Stomach (tissue), 9 donors: Measurements from ENCODE around the gene NYAP1. TPM values are rescaled to one million over a fixed set of nuclear protein-coding genes. Genes with fewer than 3 reads are reported as not detected.

Experiments
- DNase-seq, 2 donors: peaks; one replicate each; pipeline versions ENCODE4 v3.0.0 to v3.0.0-alpha.2; 2013 to 2019
- H3K27ac ChIP-seq, 5 donors: fragments of 200-600 bp in 4 of 5; sonication (generic) in 4 of 5; one replicate each; pipeline ENCODE4 v1.5.1; 2013 to 2019; ENCODE audit warnings: mild to moderate bottlenecking in 1 of 5, moderate library complexity in 1 of 5
- H3K27me3 ChIP-seq, 3 donors: fragments of 200-600 bp; sonication (generic); one replicate each; pipeline ENCODE4 v1.5.1; 2017 to 2019; ENCODE audit warnings: mixed run types in 1 of 3
- H3K36me3 ChIP-seq, 4 donors: fragments of 200-600 bp; sonication (generic); 1 replicate in 3 of 4; 2 replicates in 1 of 4; pipeline ENCODE4 v1.5.1; 2016 to 2019
- H3K4me1 ChIP-seq, 4 donors: fragments of 200-600 bp; sonication (generic); one replicate each; pipeline ENCODE4 v1.5.1; 2016 to 2019
- H3K4me3 ChIP-seq, 4 donors: fragments of 200-600 bp; sonication (generic) in 3 of 4; one replicate each; pipeline ENCODE4 v1.5.1; 2016 to 2019; ENCODE audit warnings: mild to moderate bottlenecking in 1 of 4
- H3K9me3 ChIP-seq, 4 donors: fragments of 200-600 bp; sonication (generic); one replicate each; pipeline ENCODE4 v1.5.1; 2016 to 2019
- EP300 ChIP-seq: sonication (generic); formaldehyde crosslinking; IDR thresholded peaks from one replicate; pipeline ENCODE4 v1.6.1; 2017; ENCODE audit warnings: antibody characterized with exemption
- POLR2A ChIP-seq, 4 donors: fragments of 450-650 bp; IDR thresholded peaks; one replicate each; pipeline ENCODE4 v1.6.1; 2016; ENCODE audit warnings: antibody characterized with exemption in 4 of 4, control low read depth in 2 of 4, mild to moderate bottlenecking in 1 of 4, moderate library complexity in 1 of 4
- POLR2AphosphoS5 ChIP-seq, 3 donors: sonication (generic); formaldehyde crosslinking; IDR thresholded peaks; one replicate each; pipeline ENCODE4 v1.6.1; 2016; ENCODE audit warnings: antibody characterized with exemption in 3 of 3
- WGBS, 5 donors: extraction: QIAGEN DNeasy Blood & Tissue Kit in 3 of 5; methylation state at CpG; one replicate each; pipeline versions ENCODE4 v1.1.5 to v1.1.7; 2013 to 2018; 5-methylcytosine and 5-hydroxymethylcytosine counted together
- intact Hi-C: fragments of 100-400 bp; cut with DNase I; formaldehyde crosslinking; loops from one replicate; pipeline ENCODE4 v1.15.1; 2023; ENCODE audit warnings: low total_unique reads
- polyA plus RNA-seq, 3 donors: library from polyadenylated mRNA; stranded (reverse); fragments of 200-250 nt; gene quantifications; one replicate each; pipeline ENCODE4 v1.2.3, GENCODE V29; 2013
- total RNA-seq, 5 donors: library from RNA; depleted of rRNA; stranded (reverse); fragments of >200 nt; gene quantifications; one replicate each; pipeline versions ENCODE4 v1.1.0 to v1.2.3, GENCODE V29; 2014 to 2016
- TF ChIP-seq, protein P1 (sequence below), 7 experiments: fragments of 450-650 bp in 4 of 7; fragments of 200-600 bp in 3 of 7; sonication (generic) in 3 of 7; IDR thresholded peaks; one replicate each; pipeline ENCODE4 v1.5.1; 2016 to 2019; ENCODE audit warnings: antibody characterized with exemption in 7 of 7, control low read depth in 2 of 7, mild to moderate bottlenecking in 1 of 7
- donor health status: healthy with polysubstance abuse.
- donor health status: Bipolar disorder and iron deficiency.
- donor health status: healthy.

Gene NYAP1
- total and polyA plus RNA-seq, 8 donors: 0.48 to 0.75 (median 0.73) TPM; not detected in 5

DNA sequence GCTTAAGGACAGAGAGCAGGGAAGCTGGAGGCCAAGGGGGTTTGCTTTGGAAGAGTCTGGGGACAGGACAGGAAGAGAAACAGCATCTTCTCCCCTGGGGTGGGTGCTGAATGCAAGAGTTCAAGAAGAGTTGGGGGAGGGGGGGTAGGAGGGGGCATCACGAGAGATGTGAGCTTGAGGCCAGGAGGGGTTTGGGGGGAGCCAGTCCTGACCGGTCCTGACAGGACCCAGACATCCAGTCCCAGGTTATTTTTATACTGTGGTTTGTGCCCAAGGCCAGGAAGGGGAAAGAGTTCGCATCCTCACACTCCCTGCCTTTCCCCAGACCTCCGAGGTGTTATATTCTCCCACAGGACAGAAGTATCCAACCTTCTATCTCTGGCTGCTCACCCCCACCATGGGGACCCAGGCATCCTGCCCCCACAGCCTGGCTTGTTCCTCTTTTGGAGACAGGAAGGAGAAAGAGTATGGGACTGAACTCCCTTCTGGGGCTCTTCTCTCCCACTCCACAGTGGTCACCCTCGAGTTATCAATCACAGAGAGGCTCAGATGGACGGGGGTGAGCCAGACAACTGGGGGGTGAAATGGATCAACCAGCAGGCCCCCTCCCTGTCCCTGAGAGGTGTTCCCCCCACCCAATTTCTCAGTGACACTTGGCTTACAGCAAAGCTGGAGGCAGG, 7.5 kb upstream of the NYAP1 start:
- DNase-seq: peak in 1 of 2 donors; percentile 39
- Histone ChIP-seq H3K27ac (peak overlapping the region in 4 of 5 donors; percentile 92 to 98 (median 96)), H3K4me1 (peaks cover 56 to 74% (median 67%) of the 10 kb centered on the region in 4 donors), H3K9me3 (no peaks in the 10 kb centered on the region), H3K4me3 (peak overlapping the region; percentile 97 to 100 (median 98)), H3K27me3 (no peaks in the 10 kb centered on the region), H3K36me3 (peaks cover 21 to 52% (median 41%) of the 10 kb centered on the region in 4 donors)
- intact Hi-C loops: loop anchor here (10.0 kb wide), 1 partner anchor 199 kb away; the partner anchor contains the start of gene GNB2
- 13 to 37% (median 32%) methylated on average over 6 of the region's 6 CpGs for WGBS, 5 donors
- TF ChIP-seq POLR2A (IDR thresholded peaks at IDR 0.05) (no peak), EP300 (no peak), POLR2AphosphoS5 (IDR thresholded peaks at IDR 0.05) (no peak)
- TF ChIP-seq, protein P1, sequence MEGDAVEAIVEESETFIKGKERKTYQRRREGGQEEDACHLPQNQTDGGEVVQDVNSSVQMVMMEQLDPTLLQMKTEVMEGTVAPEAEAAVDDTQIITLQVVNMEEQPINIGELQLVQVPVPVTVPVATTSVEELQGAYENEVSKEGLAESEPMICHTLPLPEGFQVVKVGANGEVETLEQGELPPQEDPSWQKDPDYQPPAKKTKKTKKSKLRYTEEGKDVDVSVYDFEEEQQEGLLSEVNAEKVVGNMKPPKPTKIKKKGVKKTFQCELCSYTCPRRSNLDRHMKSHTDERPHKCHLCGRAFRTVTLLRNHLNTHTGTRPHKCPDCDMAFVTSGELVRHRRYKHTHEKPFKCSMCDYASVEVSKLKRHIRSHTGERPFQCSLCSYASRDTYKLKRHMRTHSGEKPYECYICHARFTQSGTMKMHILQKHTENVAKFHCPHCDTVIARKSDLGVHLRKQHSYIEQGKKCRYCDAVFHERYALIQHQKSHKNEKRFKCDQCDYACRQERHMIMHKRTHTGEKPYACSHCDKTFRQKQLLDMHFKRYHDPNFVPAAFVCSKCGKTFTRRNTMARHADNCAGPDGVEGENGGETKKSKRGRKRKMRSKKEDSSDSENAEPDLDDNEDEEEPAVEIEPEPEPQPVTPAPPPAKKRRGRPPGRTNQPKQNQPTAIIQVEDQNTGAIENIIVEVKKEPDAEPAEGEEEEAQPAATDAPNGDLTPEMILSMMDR (IDR thresholded peaks at IDR 0.05): no peak

DNA sequence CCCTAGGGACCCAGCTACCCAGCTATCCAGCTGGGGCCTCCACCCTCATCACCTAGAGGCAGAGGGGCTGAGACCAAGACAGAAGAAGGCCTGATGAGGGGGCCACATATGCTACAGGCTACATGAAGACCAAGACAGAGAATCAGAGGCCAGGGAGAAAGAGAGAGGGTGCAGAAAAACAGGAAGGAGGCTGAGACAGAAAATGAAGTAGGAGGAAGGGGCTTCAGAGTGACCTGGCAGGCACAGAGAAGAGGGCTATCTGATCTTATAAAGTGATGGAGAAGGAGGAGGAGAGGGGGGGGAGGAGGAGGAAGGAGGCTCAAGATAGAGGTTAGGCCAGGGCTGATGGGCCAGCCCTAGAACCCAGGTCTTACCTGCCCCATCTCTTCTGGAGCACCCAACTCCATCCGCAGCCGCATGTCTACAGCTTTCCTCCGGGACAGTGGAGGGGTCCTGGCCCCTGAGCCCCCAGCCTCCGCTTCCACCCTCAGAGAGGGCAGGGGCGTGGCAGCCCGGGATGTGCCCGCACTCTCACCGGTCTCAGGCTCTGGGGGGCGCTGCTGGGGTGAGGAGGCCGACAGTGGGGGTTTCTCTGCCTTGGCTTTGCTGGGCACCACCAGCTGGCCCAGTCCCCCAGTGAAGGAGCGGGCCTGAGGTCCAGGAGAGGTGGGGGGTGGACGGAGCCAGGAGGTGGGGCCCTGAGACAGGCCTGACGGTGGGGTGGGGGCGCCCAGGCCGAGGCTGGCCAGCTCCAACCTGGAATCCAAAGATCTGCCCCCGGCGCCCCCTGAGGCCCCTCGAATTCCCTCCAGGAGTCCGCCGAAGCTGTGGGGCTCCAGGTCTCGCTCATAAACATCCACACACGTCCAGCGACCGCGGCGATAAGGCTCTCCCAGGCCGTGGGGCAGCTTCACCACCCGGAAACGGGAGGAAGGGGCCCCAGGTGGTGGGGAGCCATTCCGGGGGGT, 6.5 kb upstream of the NYAP1 start:
- Histone ChIP-seq H3K4me1 (peaks cover 53 to 66% (median 63%) of the 10 kb centered on the region in 4 donors), H3K4me3 (peak overlapping the region; percentile 97 to 100 (median 98)), H3K27ac (peak overlapping the region in 4 of 5 donors; percentile 92 to 98 (median 96)), H3K36me3 (peaks cover 13 to 44% (median 32%) of the 10 kb centered on the region in 4 donors), H3K9me3 (no peaks in the 10 kb centered on the region), H3K27me3 (no peaks in the 10 kb centered on the region)
- peak in 1 of 2 donors; percentile 66 for DNase-seq
- WGBS, 5 donors: 4 to 14% (median 11%) methylated on average over 6 to 30 of the region's 30 CpGs
- TF ChIP-seq POLR2A (IDR thresholded peaks at IDR 0.05) (no peak), EP300 (no peak)
- intact Hi-C loops: loop anchor here (10.0 kb wide), 1 partner anchor 198 kb away; the partner anchor contains the start of gene GNB2

DNA sequence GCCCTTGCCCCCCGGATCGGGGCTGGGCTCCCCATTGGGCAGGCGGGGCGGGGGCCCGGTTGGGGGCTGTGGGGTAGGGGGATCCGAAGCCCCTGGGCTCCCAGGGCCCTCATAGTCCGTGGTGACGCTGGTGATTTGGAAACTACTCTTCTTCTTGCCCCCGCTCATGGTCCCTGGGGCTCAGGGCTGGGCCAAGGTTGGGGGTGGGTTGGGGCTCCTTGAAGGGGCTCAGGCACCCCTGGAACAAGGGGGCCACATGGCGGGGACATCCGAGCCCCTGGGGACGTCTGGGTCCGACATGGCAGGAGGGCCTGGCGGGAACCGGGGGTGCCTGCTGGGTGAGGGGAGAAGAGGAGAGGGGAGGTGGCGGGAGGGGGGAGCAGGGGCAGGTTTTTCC, 5.9 kb upstream of the NYAP1 start:
- H3K36me3 ChIP-seq: peaks cover 13 to 37% (median 26%) of the 10 kb centered on the region in 4 donors
- peak overlapping the region; percentile 91 to 98 (median 95) for H3K27ac ChIP-seq
- WGBS, 5 donors: 0 to 6% (median 1%) methylated on average over 11 to 16 of the region's 16 CpGs
- H3K4me3 ChIP-seq: peak overlapping the region; percentile 97 to 100 (median 98)
- peaks cover 51 to 65% (median 60%) of the 10 kb centered on the region in 4 donors for H3K4me1 ChIP-seq
- intact Hi-C loops: loop anchor here (10.0 kb wide), 1 partner anchor 197 kb away; the partner anchor contains the start of gene GNB2
- no peak for DNase-seq
- H3K27me3 ChIP-seq: no peaks in the 10 kb centered on the region
- H3K9me3 ChIP-seq: no peaks in the 10 kb centered on the region
- TF ChIP-seq, protein P1 (IDR thresholded peaks at IDR 0.05): no peak
- TF ChIP-seq POLR2A (IDR thresholded peaks at IDR 0.05) (no peak), POLR2AphosphoS5 (IDR thresholded peaks at IDR 0.05) (no peak), EP300 (no peak)

DNA sequence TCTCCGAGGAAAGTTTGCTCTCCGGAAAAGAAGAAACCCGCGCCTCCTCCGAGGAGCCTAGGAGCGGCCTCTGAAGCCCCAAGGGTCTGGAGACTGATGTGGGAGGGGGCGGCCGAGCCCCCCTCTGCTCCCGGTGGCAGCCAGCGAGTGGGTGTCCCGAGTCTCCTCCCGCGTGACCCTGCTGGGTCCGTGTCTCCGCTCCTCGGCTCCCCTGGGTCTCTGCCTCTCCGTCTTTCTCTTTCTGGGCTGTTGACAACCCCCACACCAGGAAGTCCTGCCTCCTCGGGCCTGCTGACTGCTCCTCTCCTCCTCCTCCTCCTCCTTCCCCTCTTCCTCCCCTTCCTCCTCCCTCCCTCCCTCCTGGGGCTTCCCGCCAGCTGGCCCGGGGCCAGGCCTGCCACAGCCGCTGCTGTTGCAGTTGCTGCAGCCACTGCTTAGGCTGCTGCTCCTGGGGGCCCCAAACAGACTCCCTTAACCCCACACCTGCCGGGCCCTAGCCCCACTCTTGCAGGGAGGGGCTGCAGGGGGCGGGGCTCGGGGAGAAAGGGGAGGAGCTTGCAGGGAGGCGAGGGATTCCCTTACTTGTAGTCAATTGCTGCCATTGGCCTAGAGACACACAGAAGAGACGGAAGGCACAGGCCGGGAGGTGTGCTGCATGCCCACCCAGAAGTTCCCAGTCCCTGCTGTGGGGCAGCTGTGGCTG, 4.6 kb upstream of the NYAP1 start, which contains the start of gene TSC22D4:
TSS of gene TSC22D4 (minus strand) at position 257 of the 703 bp plus-strand sequence. CDS start 1,176 bp downstream, outside the sequence.
- peak; percentile 96 to 97 for DNase-seq
- Histone ChIP-seq H3K9me3 (no peaks in the 10 kb centered on the region), H3K27ac (peak within 1 kb of the TSS; percentile 91 to 98 (median 95)), H3K36me3 (peaks cover 8 to 25% (median 14%) of the 10 kb centered on the region in 4 donors), H3K4me3 (peak within 1 kb of the TSS; percentile 97 to 100 (median 98)), H3K27me3 (no peaks in the 10 kb centered on the region), H3K4me1 (peaks cover 43 to 64% (median 57%) of the 10 kb centered on the region in 4 donors)
- TF ChIP-seq EP300: no peak
- TF ChIP-seq POLR2A (IDR thresholded peaks at IDR 0.05): peak in 1 of 4 donors; percentile 63
- TF ChIP-seq POLR2AphosphoS5 (IDR thresholded peaks at IDR 0.05): peak; percentile 59 to 91 (median 89)
- WGBS, 5 donors: 1% methylated on average over 23 to 27 of the region's 27 CpGs
- intact Hi-C loops: loop anchor here (10.0 kb wide), 1 partner anchor 196 kb away; the partner anchor contains the start of gene GNB2
